IMR-90 (cell line): ENCODE data around the gene CDK6.

Source experiments
- CEBPB ChIP-seq: IDR thresholded peaks from 2 replicates; pipeline ENCODE4 v1.6.1; 2012; ENCODE audit warnings: low read depth, low read length, improper control_type of control experiment
- CTCF ChIP-seq: conservative IDR thresholded peaks from 2 replicates; pipeline ENCODE4 v1.5.1; 2012; ENCODE audit warnings: mild to moderate bottlenecking, low read depth, low read length, improper control_type of control experiment
- FOS ChIP-seq: fragments of 150-350 bp; IDR thresholded peaks from 2 replicates; pipeline ENCODE4 v1.6.1; 2016; ENCODE audit warnings: low read depth, low read length
- MAZ ChIP-seq: IDR thresholded peaks from 2 replicates; pipeline ENCODE4 v1.6.1; 2012; ENCODE audit warnings: low read depth, mild to moderate bottlenecking, low read length, improper control_type of control experiment, moderate library complexity, borderline replicate concordance
- POLR2A ChIP-seq: IDR thresholded peaks from 2 replicates; pipeline ENCODE4 v1.6.1; 2012; ENCODE audit warnings: mild to moderate bottlenecking, low read depth, low read length
- RCOR1 ChIP-seq: IDR thresholded peaks from 2 replicates; pipeline ENCODE4 v1.6.1; 2012; ENCODE audit warnings: mild to moderate bottlenecking, low read length, improper control_type of control experiment; ENCODE audit not compliant: insufficient replicate concordance
- SMC3 ChIP-seq: fragments of 150-350 bp; IDR thresholded peaks from 2 replicates; pipeline ENCODE4 v1.6.1; 2016; ENCODE audit warnings: low read depth, mild to moderate bottlenecking, antibody characterized with exemption, low read length, moderate library complexity
- USF2 ChIP-seq: fragments of 150-350 bp; IDR thresholded peaks from 2 replicates; pipeline ENCODE4 v1.6.1; 2017; ENCODE audit warnings: mild to moderate bottlenecking, antibody characterized with exemption, low read length, low read depth

GRCh38 chr7:92611735-92612134 is 224.6 kb downstream of the CDK6 start:
- TF ChIP-seq POLR2A (no peak), CTCF (no peak), USF2 (no peak), CEBPB (no peak), MAZ (no peak), FOS (no peak), SMC3 (no peak), RCOR1 (no peak)
